Posterior cingulate gyrus (tissue), 11 donors: ENCODE results near the gene ABHD17C.
A peak's percentile ranks its signal among the peaks of the same experiment; 100 is the strongest.

Experiments used
- DNase-seq, 10 donors: peaks; one replicate each; pipeline versions ENCODE4 v3.0.0 to v3.0.0-alpha.2; 2020 to 2021; ENCODE audit warnings: mixed read lengths in 3 of 10
- intact Hi-C: fragments of 100-400 bp; cut with DNase I; formaldehyde crosslinking; loops from one replicate; pipeline ENCODE4 v1.15.1; 2023

Gene ABHD17C

DNA sequence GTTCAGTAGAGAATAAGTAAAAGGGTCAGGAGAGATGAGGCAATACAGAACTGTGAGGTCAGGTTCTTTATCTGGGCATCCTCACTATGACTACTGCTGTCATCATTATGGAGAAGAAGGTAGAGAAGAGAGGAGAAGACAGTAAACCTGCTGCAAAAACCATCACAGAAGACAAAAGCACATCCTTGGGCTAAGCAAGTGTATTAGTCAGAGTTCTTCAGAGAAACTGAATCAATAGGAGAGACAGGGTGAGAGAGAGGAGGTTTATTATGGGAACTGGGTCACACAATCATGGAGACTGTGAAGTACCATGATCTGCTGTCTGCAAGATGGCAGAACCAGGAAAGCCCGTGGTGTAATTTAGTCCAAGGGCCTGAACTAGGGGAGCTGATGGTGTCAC lies 9.5 kb upstream of the ABHD17C start:
- intact Hi-C loops: no loop called here
- no peak for DNase-seq

- intact Hi-C loops: no loop called here
Measured at GRCh38 chr15:80689294-80689693, 5.8 kb upstream of the ABHD17C start.

DNA sequence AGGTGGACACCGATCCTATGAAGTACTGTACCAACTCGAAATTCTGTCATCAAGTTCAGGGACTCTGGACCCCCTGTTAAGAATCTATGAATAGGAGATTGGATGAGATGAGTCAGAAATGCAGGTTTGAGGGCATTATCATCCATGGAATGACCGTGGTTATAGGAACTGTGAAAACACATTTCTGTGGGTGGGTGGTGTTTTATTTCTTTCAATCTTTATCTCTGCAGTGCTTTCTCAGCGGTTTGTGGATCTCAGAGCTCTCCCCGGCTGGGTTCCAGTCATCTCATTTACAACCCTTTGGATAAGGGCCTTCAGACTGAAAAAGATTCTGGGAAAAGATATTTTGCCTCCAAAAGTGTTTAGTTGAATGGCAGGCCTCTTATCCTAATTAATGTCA lies 5.4 kb upstream of the ABHD17C start:
- DNase-seq: no peak
- intact Hi-C loops: loop anchor here (10.0 kb wide), 1 partner anchor 85 kb away; the partner anchor contains the start of gene CEMIP

More at GRCh38 chr15:80689294-80689693, 5.8 kb upstream of the ABHD17C start:
- no peak for DNase-seq

- intact Hi-C loops: loop anchor here (10.0 kb wide), 1 partner anchor 83 kb away; the partner anchor contains the start of gene CEMIP
- DNase-seq: no peak
Measured at GRCh38 chr15:80691575-80691974, 3.5 kb upstream of the ABHD17C start.

DNA sequence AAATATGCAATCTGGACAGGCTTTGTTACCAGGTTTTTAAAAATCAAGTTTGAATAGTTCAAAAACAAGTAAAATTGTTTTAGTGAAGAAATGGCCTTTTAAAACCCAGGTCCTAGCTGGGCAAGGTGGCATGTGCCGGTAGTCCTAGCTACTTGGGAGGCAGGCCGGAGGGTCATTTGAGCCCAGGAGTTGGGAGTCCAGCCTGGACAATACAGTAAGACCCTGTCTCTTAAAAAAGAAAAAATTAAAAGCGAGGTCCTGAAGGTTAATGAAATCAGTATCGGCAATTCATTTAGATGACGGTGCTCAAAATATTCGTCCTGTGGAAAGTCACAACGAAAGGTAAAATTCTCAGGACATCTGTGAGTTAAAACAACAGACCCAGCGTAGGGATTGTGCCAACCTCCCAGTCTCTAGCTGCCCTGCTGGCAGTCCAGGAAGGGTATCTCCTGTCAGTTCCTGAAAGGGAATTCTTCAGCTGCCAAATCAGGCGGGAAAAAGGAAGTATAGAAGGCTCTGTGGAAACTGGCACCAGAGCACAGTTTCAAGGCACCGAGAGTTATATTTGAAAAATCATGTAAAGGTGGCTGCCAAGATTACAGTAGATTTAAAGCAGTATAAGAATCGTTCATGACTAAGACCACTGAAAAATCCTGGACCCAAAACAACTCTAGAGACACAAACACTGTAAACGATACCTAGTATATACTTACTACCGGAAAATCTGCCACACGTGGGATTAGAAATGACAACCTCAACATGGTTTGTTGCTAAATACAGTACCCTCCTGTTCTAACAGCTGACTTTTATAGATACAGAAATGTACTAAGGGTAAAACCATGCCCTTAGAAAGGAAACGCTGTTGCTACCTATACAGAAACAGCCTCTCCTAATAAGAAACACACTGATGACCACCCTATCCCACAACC lies 1.2 kb upstream of the ABHD17C start:
- no peak for DNase-seq
- intact Hi-C loops: loop anchor here (10.0 kb wide), 1 partner anchor 81 kb away; the partner anchor contains the start of gene CEMIP

DNA sequence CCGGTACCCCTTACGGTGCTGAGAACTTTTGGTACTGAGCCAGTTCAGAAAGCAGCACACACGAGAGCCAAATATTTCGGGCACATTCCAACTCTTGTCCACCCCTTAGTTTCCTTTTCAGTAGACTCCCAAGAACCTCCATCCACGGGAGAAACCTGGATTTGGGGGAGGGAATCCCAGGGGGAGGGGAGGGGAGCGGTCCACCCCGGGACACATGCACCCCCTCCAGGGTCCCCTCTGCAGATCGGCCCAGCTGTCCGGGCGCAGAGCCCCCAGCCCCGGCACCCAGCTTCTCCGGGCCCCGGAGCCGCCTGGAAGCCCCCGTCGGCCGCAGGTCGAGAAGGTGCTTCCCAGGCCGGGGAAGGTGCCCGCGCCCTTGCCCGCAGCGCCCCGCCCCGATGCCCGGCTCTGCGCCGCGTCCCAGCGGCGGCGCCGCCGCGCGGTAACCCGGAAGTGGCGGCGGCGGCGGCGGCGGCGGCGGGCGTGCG lies 455 bp upstream of the ABHD17C start:
- intact Hi-C loops: loop anchor here (10.0 kb wide), 1 partner anchor 80 kb away; the partner anchor contains the start of gene CEMIP
- DNase-seq: peak in 2 of 10 donors; percentile 76 to 87

GRCh38 chr15:80695911-80696661 lies 976 bp downstream of the ABHD17C start:
- intact Hi-C loops: loop anchor here (10.0 kb wide), 1 partner anchor 79 kb away; the partner anchor contains the start of gene CEMIP
- peak in 1 of 10 donors; percentile 70 for DNase-seq

DNA sequence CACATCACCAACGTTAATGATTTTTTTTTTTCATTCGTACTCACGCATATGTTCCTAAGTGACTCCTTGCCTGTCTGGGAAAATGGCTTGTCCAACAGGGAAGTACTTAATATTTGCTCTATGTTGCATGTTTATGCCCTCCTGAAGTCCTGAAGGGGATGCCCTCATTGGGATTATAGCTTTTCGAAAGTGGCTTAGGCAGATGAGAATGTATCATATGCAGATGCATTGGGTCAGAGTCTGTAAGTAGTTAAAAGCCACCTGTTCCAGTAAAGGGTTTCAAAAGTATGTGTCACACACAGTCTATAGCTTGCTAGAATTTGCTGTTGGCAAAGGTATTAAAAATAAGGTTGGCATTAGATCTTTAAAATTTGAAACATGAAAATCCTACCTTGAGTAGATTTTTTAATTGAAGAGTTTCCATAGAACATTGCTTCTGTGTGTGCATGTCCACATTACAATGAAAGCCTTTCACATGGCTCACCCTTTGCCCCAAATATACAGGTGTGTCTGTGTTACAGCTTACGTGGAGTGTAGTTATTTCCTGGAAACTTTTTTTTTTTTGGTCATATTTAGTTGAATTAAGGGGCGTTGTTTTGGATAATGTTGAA lies 2.1 kb downstream of the ABHD17C start:
- intact Hi-C loops: loop anchor here (10.0 kb wide), 1 partner anchor 78 kb away; the partner anchor contains the start of gene CEMIP
- DNase-seq: no peak

GRCh38 chr15:80698676-80699075 lies 3.6 kb downstream of the ABHD17C start:
- intact Hi-C loops: loop anchor here (10.0 kb wide), 1 partner anchor 76 kb away; the partner anchor contains the start of gene CEMIP
- no peak for DNase-seq

DNA sequence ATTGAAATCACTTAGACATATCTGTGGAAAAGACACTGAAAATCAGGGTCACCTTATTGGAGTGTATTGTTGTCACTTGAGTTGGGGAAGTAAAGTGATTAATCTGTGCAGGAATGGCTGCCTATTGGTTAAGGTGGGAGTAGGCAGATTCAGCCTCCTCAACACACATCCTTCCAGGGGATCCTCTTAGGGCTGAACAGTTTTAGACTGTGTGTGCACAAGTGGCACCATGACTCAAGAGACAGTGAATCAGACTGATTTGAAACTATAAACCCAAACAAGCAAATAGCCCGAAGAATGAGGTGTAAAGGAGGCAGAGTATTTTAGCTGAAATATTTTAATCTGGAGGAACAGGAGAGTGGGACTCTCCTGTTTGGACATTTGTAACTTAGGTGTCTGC lies 4.9 kb downstream of the ABHD17C start:
- intact Hi-C loops: loop anchor here (10.0 kb wide), 1 partner anchor 75 kb away; the partner anchor contains the start of gene CEMIP
- DNase-seq: no peak

DNA sequence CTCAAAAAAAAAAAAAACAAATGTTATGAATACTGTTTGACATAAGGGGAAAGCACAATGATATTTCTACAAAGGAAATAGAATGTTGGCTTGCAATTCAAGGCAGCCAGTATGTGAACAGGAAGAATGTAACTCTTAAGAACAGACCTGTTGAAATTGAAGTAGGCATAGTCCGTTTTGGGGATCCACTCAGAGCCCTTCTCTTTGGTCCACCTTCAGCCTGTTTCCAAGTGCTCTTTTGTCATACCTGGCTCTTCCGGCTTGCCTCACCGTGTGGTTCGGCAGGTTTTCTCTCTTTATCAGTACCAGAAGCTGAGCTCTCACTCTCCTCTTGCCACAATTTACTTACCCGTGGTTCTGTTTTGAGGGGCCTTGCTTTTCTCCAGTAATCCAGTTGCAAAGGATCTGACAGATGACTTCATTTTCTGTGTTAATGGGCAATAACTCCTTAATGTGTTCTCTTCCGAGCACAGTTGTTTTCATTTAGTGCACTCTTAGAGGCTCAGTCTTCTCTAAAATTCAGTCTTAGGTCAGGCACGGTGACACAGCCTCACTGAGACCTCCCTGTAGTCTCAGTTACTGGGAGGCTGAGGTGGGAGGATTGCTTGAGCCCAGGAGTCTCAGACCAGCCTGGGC lies 6.7 kb downstream of the ABHD17C start:
- intact Hi-C loops: no loop called here
- no peak for DNase-seq

DNA sequence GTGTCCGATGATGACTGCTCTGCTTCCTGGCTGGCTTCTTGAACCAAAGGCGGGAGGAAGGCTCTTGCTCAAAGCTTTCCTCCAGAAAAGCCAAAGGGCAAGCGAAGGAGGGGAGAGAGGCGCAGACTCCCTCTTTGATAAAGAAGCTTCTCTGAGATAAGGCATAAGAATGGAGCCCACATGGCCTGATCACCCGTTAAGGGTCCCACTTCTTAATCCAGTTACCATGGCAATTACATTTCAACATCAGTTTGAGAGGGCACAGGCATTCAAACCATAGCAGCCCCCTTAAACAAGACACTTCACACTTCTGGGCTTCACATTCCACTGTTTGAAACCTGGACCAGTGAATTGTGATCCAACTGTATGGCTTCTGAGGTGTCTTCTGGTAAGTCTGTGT lies 8.0 kb downstream of the ABHD17C start:
- intact Hi-C loops: no loop called here

DNA sequence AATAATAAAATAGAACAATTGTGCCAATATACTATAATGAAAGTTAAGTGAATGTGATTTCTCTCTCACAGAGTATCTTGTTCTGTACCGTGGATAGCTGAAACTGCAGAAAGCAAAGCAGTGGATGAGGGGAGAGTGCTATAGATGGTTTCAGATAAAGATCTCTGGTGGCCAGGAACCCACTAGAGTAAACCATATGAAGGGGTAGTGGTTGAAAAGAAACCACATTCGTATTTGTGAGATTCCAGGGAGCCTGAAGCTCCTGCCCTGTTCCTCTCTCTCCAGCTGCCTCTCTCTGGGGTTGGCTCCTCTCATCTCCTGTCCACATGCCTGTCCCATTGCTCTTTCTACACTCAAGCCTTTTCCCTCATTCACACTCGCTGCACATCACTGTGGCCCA lies 8.9 kb downstream of the ABHD17C start:
- intact Hi-C loops: no loop called here
- no peak for DNase-seq

More for the DNA sequence above, 8.0 kb downstream of the ABHD17C start:
- DNase-seq: no peak

DNA sequence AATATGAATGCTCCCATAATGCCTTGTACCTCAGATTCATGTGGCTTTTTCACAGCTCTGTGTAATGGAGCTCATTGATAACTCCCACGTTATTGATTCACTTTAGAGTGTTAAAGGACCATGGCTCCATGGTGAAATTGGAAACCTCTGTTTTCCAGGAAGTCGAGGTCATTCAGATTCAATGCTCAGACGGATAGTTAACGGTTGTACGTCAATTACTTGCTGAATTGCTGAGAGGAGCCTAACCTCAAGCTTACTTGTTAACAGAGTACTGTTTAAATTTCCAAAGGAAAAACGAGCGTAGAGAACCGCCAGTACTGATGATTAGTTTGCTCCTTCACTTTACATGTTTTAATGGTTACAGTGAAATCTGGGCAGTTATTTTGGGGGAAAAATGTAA lies 11.1 kb downstream of the ABHD17C start:
- no peak for DNase-seq
- intact Hi-C loops: no loop called here

DNA sequence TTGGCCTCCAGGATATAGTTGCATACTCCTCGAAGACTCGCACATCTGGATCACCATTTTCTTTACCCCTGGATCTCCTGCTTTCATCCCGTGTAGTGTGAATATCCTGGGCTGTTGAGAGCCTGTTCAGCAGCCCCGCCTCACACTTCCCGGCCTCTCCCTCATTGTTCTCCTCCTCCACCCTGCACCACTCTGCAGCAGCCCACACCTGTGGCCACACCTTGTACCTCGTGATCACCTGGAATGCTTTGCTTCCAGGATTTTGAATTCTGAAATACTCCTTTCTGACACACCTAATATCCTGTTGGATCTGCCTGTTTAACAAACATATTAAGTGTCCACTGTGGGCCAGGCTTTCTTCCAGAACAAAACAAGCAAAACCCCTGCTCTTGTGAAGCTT lies 14.4 kb downstream of the ABHD17C start:
- intact Hi-C loops: no loop called here
- DNase-seq: no peak

GRCh38 chr15:80710635-80711554 lies 15.8 kb downstream of the ABHD17C start:
- no peak for DNase-seq

DNA sequence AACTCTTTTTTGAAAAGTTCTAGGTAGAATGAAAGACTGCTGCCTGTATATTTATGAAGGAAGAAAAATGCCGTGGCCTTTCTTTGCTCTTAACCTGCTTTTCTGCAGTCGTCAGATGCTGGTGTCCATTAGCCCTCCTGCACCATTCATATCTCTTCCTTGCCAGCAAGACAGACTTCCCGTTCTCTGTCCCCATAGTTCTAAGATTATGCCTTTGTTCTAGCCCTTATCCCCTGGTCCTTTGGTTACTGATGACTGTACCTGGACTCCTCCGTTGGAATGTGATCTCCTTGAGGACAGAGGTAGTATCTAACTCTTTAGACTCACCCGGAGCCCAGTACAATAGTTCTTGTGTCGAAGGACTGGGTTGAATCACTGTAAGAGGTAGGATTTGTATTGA lies 16.8 kb downstream of the ABHD17C start:
- intact Hi-C loops: no loop called here
- DNase-seq: no peak

More at GRCh38 chr15:80710635-80711554, 15.8 kb downstream of the ABHD17C start:
- intact Hi-C loops: no loop called here

DNA sequence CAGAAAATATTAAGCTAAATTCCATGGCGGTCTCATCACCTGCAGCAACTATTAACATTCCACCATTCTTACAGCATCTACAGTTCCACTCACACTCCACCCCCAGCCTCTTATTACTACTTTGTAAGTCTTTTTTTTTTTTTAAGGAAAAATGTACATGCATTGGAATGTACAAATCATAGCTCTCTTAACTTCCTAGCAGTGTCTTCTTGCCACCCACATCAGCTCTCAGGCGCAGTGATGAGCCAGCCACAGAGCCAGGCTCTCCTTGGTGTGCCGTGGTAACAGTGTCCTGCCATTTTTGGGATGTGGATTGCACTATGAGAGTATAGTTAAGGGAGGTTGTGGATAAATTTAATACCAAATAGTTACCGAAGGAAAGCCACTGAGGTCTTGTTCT lies 17.8 kb downstream of the ABHD17C start:
- intact Hi-C loops: no loop called here
- DNase-seq: peak in 1 of 10 donors; percentile 26

DNA sequence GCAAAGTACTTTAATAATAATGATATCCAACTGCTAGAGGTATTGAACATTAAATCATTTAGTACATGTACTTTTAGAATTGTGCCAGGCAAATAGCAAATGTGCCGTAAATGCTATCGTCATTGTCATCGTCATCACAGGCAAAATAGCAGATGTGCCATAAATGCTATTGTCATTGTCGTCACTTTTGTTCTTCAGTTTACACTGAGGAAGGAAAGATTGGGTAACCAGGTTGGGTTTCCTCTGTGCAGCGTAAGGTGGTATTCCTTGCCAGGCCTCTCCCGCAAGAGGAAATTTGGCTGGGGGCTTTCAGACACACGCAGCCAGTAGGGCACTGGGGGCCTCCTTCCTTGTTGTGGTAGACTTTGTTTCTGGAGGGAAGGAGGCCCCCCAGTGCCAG lies 26.4 kb downstream of the ABHD17C start:
- intact Hi-C loops: no loop called here
- no peak for DNase-seq
